Gastroesophageal sphincter (tissue), 4 donors: ENCODE data around the gene KRTAP19-8. TPM values are rescaled to one million over a fixed set of nuclear protein-coding genes. Genes with fewer than 3 reads are reported as not detected.

ENCODE experiments used
- ATAC-seq: fragments of 150-250 bp; one replicate; pipeline ENCODE4 v1.9.1; 2016; ENCODE audit warnings: mild to moderate bottlenecking, moderate library complexity
- H3K27ac ChIP-seq, 4 donors: fragments of 200-600 bp; sonication (generic) in 3 of 4; 1 replicate in 3 of 4; 2 replicates in 1 of 4; pipeline ENCODE4 v1.5.1; 2016 to 2019
- H3K27me3 ChIP-seq: fragments of 200-600 bp; sonication (generic); one replicate; pipeline ENCODE4 v1.5.1; 2019
- H3K36me3 ChIP-seq, 2 donors: fragments of 200-600 bp; sonication (generic); one replicate each; pipeline ENCODE4 v1.5.1; 2019; ENCODE audit warnings: control low read depth in 1 of 2
- H3K4me1 ChIP-seq, 3 donors: fragments of 200-600 bp; sonication (generic); 1 replicate in 2 of 3; 2 replicates in 1 of 3; pipeline ENCODE4 v1.5.1; 2016 to 2019; ENCODE audit warnings: control low read depth in 2 of 3
- H3K4me3 ChIP-seq, 2 donors: fragments of 200-600 bp; sonication (generic); one replicate each; pipeline ENCODE4 v1.5.1; 2019; ENCODE audit warnings: mild to moderate bottlenecking in 1 of 2, moderate library complexity in 1 of 2
- H3K9me3 ChIP-seq, 3 donors: fragments of 200-600 bp; sonication (generic); one replicate each; pipeline ENCODE4 v1.5.1; 2017 to 2019; ENCODE audit warnings: control low read depth in 2 of 3
- EP300 ChIP-seq: sonication (generic); formaldehyde crosslinking; IDR thresholded peaks from one replicate; pipeline ENCODE4 v1.6.1; 2017; ENCODE audit warnings: antibody characterized with exemption, mild to moderate bottlenecking
- POLR2A ChIP-seq, 2 donors: fragments of 450-650 bp; IDR thresholded peaks; one replicate each; pipeline ENCODE4 v1.6.1; 2017; ENCODE audit warnings: antibody characterized with exemption in 2 of 2, mild to moderate bottlenecking in 2 of 2, moderate library complexity in 1 of 2
- POLR2AphosphoS5 ChIP-seq: sonication (generic); formaldehyde crosslinking; IDR thresholded peaks from one replicate; pipeline ENCODE4 v1.6.1; 2017; ENCODE audit warnings: antibody characterized with exemption
- WGBS, 2 donors: methylation state at CpG; one replicate each; pipeline ENCODE4 v1.1.5; 2018; ENCODE audit warnings: low coverage in 1 of 2; 5-methylcytosine and 5-hydroxymethylcytosine counted together
- total RNA-seq, 4 donors: library from RNA; depleted of rRNA; stranded (reverse); fragments of >200 nt; gene quantifications; one replicate each; pipeline ENCODE4 v1.1.0, GENCODE V29; 2016
- TF ChIP-seq, protein P1 (sequence below), 4 experiments: fragments of 200-600 bp in 2 of 4; fragments of 450-650 bp in 2 of 4; sonication (generic) in 1 of 4; IDR thresholded peaks; one replicate each; pipeline ENCODE4 v1.5.1; 2017 to 2019; ENCODE audit warnings: antibody characterized with exemption in 4 of 4, mild to moderate bottlenecking in 2 of 4, moderate library complexity in 2 of 4

KRTAP19-8 gene
- total RNA-seq, 4 donors from 2014 or later = not detected

DNA sequence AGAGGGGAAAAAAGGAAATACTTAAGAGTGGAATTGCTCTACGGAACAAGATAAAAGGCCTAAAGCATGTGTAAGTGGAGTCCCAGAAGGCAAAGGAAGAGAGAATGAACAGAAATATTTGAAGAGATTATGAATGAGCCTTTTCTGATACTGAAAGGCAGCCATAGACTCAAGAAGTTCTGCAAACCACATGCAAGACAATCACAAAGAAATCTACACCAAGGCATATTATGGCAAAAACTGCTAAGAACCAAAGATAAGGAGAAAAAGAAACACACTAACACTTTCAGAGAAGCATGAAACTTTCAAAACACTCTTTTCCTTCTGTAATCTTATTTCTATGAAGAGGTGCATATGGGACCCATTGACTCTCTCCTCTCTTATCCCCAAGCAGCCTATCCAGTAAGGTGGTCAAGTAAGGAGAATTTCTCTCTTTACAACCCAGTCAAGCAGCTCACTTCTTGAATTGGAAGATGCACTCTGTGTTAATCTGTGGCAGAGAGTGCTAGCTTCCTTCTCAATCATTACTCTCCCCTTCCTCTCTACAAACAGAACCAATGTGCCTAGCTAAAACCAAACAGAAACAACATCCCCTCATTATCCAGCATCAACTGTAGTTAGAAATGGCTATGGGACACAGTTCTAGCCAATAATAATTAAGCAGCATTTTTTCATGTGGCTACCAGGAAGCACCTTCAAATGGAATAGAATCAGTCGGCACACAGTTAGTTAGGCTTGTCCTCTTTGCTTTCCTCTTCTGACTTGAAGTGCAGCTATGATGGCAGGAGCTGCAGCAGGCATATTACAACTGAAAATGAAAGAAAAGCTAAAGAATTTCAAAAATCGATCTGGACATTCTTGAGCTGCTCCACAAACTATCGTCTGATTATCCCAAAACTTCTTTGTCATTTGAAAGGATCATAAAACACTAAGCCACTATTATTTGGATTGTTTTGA lies 25.9 kb downstream of the KRTAP19-8 start:
- no peak for TF ChIP-seq POLR2AphosphoS5
- no peak for TF ChIP-seq EP300
- TF ChIP-seq POLR2A (IDR thresholded peaks at IDR 0.05) = no peak
- TF ChIP-seq, protein P1, sequence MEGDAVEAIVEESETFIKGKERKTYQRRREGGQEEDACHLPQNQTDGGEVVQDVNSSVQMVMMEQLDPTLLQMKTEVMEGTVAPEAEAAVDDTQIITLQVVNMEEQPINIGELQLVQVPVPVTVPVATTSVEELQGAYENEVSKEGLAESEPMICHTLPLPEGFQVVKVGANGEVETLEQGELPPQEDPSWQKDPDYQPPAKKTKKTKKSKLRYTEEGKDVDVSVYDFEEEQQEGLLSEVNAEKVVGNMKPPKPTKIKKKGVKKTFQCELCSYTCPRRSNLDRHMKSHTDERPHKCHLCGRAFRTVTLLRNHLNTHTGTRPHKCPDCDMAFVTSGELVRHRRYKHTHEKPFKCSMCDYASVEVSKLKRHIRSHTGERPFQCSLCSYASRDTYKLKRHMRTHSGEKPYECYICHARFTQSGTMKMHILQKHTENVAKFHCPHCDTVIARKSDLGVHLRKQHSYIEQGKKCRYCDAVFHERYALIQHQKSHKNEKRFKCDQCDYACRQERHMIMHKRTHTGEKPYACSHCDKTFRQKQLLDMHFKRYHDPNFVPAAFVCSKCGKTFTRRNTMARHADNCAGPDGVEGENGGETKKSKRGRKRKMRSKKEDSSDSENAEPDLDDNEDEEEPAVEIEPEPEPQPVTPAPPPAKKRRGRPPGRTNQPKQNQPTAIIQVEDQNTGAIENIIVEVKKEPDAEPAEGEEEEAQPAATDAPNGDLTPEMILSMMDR (IDR thresholded peaks at IDR 0.05) = no peak
- Histone ChIP-seq H3K36me3 (no peaks in the 10 kb centered on the region), H3K27ac (no peak overlapping the region), H3K27me3 (no peaks in the 10 kb centered on the region), H3K4me1 (no peaks in the 10 kb centered on the region), H3K4me3 (no peak overlapping the region), H3K9me3 (no peaks in the 10 kb centered on the region)
- 64 to 75% methylated on average over 3 to 4 of the region's 4 CpGs for WGBS, 2 donors
- no peak for ATAC-seq

DNA sequence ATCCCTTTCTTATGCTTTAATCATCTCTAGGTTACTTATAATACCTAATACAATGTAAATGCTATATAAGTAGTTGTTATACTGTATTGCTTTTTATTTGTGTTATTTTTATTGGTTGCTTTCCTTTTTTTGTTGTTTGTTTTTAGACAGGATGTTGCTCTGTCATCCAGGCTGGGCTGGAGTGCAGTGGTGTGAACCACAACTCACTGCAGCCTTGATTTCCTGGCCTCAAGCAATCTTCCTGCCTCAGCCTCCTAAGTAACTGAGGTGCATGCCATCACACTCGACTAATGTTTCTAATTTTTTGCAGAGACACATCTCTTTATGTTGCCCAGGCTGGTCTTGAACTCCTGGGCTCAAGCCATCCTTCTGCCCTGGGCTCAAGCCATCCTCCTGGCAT lies 26.9 kb downstream of the KRTAP19-8 start:
- no CpG with 5 or more reads among the region's 1 CpG for WGBS, 2 donors
- no peaks in the 10 kb centered on the region for H3K4me1 ChIP-seq
- no peaks in the 10 kb centered on the region for H3K36me3 ChIP-seq
- H3K9me3 ChIP-seq = no peaks in the 10 kb centered on the region
- no peaks in the 10 kb centered on the region for H3K27me3 ChIP-seq
- TF ChIP-seq POLR2AphosphoS5 (no peak), EP300 (no peak), POLR2A (IDR thresholded peaks at IDR 0.05) (no peak)
- TF ChIP-seq, protein P1 (IDR thresholded peaks at IDR 0.05) = no peak
- no peak overlapping the region for H3K4me3 ChIP-seq
- no peak overlapping the region for H3K27ac ChIP-seq
- ATAC-seq = no peak

DNA sequence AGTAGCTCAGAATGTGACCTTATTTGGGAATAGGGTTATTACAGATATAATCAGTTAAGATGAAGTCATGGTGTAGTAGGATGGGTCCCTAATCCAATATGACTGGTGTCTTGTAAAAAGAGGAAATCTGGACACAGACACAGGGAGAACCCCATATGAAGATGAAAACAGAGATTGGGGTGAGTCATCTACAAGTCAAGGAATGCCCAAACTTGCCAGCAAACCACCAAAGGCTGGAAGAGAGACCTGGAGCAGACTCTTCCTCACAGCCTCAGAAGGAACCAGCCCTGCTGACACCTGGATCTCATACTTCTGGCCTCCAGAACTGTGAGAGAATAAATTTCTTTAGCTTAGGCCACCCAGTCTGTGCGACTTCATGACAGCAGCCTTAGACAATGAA lies 29.9 kb downstream of the KRTAP19-8 start:
- 71 to 100% methylated on average over 1 of the region's 1 CpG for WGBS, 2 donors

DNA sequence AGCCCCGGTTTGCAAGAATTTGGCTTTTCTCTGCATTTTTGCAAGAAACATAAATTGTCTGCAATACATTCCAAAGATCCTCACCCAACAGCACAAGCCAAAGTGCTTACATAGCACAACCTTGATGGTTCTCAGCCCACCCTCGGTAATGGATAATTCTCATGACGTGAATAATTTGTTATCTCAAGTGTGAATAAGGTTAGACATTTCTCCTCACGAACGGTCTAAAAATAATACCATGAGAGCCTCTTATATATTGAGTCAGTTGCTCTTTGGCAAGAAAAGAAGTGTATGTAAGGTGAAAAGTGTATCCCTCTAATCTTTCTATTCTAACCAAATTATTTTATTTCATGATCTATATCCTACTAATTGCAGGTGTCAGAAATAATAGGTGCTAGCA lies 33.3 kb downstream of the KRTAP19-8 start:
- no peak for TF ChIP-seq POLR2A (IDR thresholded peaks at IDR 0.05)
- no peak for TF ChIP-seq POLR2AphosphoS5
- no peak for TF ChIP-seq EP300
- TF ChIP-seq, protein P1 (IDR thresholded peaks at IDR 0.05) = no peak
- Histone ChIP-seq H3K4me1 (no peaks in the 10 kb centered on the region), H3K27me3 (peaks cover 7% of the 10 kb centered on the region), H3K4me3 (no peak overlapping the region), H3K36me3 (no peaks in the 10 kb centered on the region), H3K9me3 (no peaks in the 10 kb centered on the region), H3K27ac (no peak overlapping the region)
- WGBS, 2 donors = 38 to 42% methylated on average over 5 of the region's 5 CpGs
- no peak for ATAC-seq

More for the DNA sequence above, 29.9 kb downstream of the KRTAP19-8 start:
- Histone ChIP-seq H3K4me3 (no peak overlapping the region), H3K27me3 (peaks cover 7% of the 10 kb centered on the region), H3K36me3 (no peaks in the 10 kb centered on the region), H3K4me1 (no peaks in the 10 kb centered on the region), H3K9me3 (no peaks in the 10 kb centered on the region), H3K27ac (no peak overlapping the region)
- no peak for ATAC-seq
- TF ChIP-seq EP300 (no peak), POLR2A (IDR thresholded peaks at IDR 0.05) (no peak), POLR2AphosphoS5 (no peak)
- TF ChIP-seq, protein P1 (IDR thresholded peaks at IDR 0.05) = no peak

DNA sequence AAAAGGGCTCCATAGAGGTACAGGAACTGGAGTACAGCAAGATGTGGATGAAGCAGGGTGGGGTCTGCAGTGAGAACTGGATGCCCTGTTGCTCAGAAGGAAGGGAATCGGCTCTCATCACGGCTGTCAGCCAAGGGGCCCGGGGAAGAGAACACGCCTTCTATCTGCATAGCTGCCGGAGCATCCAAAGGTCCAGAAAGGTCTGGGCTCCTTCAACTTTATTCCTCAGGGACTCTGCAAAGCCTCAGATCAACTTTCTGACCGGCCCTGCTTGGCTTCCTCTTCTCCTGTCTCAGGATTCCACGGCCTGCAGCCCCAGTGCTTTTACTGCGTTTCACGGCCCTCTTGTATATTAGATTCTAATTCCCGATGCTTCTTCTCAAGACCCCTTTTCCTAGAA lies 34.8 kb downstream of the KRTAP19-8 start:
- H3K36me3 ChIP-seq = no peaks in the 10 kb centered on the region
- no peak for TF ChIP-seq POLR2AphosphoS5
- no peak for TF ChIP-seq POLR2A (IDR thresholded peaks at IDR 0.05)
- TF ChIP-seq, protein P1 (IDR thresholded peaks at IDR 0.05) = no peak
- TF ChIP-seq EP300 = no peak
- WGBS, 2 donors = 61 to 69% methylated on average over 9 to 10 of the region's 10 CpGs

More for the DNA sequence above, 34.8 kb downstream of the KRTAP19-8 start:
- no peak overlapping the region for H3K27ac ChIP-seq
- ATAC-seq = no peak
- no peaks in the 10 kb centered on the region for H3K4me1 ChIP-seq
- H3K27me3 ChIP-seq = peaks cover 7% of the 10 kb centered on the region
- H3K4me3 ChIP-seq = no peak overlapping the region
- H3K9me3 ChIP-seq = no peaks in the 10 kb centered on the region
